ENCODE results near the gene HNF1B. TPM values are rescaled to one million over a fixed set of nuclear protein-coding genes. Genes with fewer than 3 reads are reported as not detected.
"Not testable (repeated sequence)": the region's sequence is repeated elsewhere in the genome, so short reads cannot be mapped to it uniquely, and the experiment has no call there.

HNF1B gene
- polyA plus RNA-seq, 4 donors = 119 to 134 (median 126) TPM

DNA sequence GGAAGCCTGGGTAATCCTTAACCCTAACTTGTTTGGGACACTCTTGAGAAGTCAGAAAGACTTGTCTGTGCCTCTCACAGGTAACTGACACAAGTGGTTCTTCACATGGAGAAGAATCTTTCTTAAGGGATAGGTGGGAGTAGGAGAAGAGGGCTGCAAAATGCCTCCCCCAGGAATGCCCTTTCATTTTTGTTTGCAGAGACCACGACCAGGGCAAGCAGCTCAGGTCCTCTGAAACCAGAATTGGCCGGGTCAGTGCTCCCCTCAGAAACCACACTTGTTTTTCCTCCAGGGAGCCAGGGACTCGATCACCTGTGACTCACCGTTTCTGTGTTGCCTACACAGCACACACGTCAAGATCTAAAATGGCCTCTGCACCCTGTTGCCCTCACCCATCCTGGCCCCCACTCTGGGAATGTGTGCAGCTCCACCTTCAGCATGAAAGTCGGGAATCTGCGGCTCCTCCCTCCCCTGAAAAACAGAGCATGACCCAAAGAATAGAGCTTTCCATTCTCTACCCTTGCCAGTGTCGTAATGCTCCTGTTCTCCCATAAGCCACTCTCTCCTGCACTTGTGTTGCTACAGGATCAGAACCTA lies 36.1 kb downstream of the HNF1B start:
- DNase-seq (ENCODE audit: low read depth in 4 of 4, low spot score in 3 of 4) = no peak

DNA sequence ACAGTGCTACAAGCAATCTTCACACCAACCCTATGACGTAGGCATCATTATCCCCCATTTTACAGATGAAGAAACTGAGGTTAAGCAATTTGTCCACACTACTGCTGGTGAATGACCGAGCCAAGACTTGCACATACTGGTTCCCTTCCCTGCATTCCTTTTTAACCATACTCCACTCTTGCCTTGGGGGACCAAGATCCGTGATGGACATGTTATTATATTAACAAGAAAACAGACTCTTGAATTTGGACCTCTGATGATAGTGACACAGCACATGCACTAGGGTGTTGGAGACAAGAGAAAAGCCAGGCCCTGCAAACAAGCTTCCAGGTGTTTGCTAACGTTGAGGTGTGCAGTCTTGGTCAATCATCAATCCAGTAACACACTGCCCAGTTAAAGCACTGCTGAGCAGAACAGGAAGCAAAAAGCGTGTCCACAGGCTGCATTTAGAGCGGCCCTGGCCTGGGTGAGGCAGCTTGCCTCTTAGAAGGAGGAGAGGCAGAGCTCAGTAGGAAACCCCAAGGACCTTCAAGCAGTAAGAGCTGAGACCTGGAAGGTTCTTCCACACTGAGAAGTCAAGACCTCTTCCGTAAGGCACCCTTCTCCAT lies 36.7 kb downstream of the HNF1B start:
- peak in 1 of 4 donors; percentile 39 for DNase-seq (ENCODE audit: low read depth in 4 of 4, low spot score in 3 of 4)

DNA sequence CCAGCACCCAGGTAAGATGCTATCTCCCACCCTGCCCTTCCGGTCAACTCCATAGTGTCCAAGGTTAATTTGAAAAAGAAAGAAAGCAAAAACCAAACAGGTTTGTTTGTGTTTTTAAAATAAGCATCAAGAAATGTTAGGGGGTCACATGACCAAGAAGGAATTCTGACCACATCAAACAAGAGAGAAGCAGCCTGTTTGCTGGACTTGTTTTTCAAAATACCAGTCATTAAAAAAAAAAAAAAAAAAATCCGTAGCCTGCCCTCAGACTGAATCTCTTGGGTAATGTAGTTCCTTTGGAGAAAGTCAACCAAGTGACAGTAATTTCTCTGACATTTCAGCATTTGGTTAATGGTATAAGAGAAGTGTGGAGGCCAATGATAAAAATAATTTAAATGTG lies 38.4 kb downstream of the HNF1B start:
- DNase-seq (ENCODE audit: low read depth in 4 of 4, low spot score in 3 of 4) = no peak

DNA sequence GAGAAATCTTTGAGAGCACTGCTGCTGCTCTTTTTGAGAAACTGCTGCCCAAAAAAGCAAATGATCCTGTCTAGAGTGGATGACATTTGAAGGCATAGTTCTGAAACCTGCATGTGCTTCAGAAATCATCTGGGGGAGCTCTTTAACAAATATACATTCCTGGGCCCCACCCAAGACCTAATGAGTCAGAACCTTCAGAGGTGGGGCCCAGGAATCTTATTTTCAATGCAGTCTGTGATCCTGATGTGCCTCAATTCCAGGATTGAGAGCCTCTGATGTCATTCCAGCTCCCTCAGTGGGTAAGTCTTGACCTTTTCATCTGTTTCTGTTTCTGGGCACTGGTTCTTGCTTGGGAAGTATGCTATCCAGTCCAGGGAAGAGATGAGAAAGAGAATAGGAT lies 42.3 kb downstream of the HNF1B start:
- no peak for DNase-seq (ENCODE audit: low read depth in 4 of 4, low spot score in 3 of 4)

- DNase-seq (ENCODE audit: low read depth in 4 of 4, low spot score in 3 of 4) = no peak
These were observed 43.4 kb downstream of the HNF1B start for GRCh38 chr17:37701496-37701898.

- no peak for DNase-seq (ENCODE audit: low read depth in 4 of 4, low spot score in 3 of 4)
These were observed 44.0 kb downstream of the HNF1B start for GRCh38 chr17:37700881-37701280.

- DNase-seq (ENCODE audit: low read depth in 4 of 4, low spot score in 3 of 4) = no peak
These were observed 45.4 kb downstream of the HNF1B start for GRCh38 chr17:37699285-37699973.

DNA sequence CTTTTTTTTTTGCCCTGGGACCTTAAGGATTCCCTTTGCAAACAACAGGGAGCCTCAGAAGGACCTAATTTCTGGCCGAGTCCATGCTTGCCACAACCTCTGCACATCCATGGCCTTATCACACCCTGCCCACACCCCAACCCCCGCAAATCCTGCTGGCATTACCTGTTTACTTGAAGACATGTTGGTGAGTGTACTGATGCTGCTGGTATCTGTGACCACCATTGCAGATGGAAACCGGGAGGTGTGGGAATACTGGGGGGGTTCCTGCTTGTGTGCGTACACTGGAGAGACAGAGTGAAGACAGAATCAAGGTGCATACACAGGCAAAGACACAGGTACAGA lies 46.0 kb downstream of the HNF1B start:
- DNase-seq (ENCODE audit: low read depth in 4 of 4, low spot score in 3 of 4) = no peak

DNA sequence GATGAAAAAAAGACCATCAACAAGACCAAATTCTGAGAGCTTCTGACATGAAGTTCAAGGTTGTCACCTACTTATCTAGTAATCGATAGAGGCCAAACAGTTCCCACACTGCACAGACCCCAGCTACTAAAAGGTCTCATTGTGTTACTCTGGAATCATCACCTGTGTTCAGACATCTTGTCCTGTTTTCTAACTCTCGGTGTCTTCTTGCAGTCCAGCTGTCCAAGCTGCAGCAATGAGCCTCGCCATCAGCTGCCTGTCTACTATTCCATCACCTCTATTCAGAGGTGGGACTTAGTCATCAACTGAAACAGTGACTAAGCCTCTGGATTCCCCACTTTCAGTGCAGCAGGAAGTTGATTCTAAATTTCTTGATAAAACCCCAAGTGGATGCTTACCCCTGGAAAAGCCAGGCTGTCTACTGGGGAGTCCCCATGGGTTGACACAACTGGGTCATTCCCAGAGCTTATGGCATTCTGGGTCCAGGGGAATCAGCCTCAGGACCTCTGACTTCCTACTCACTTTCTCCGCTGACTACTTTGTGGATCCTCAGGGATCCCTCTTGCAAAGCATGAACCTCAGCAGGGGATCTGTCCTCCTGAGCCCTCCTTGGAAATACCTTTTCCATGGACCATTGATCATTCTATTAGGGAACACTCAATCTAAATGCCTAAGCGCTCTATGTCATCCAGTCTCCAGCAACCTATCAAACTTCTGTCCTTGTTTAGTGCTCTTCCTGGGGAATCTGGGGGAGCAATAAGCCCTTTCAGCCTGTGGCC lies 46.5 kb downstream of the HNF1B start:
- no peak for DNase-seq (ENCODE audit: low read depth in 4 of 4, low spot score in 3 of 4)

GRCh38 chr17:37697381-37697780 lies 47.5 kb downstream of the HNF1B start:
- DNase-seq (ENCODE audit: low read depth in 4 of 4, low spot score in 3 of 4) = no peak

DNA sequence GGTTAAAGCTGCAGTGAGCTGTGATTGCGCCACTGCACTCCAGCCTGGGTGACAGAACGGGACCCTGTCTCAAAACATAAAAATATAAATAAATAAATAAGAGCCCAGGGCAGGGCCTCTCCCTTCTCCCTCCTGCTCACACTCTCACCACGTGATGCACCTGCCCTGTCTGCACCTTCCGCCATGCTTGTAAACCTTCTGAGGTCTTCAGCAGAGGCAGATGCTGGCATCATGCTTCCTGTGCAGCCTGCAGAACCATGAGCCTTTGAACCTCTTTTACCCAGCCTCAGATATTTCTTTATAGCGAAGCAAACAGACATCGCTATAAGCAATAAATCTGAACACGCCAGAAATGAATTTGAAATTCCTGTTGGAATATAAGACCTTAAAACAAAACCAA lies 48.5 kb downstream of the HNF1B start:
- DNase-seq (ENCODE audit: low read depth in 4 of 4, low spot score in 3 of 4) = no peak

GRCh38 chr17:37695726-37696125 lies 49.1 kb downstream of the HNF1B start:
- no peak for DNase-seq (ENCODE audit: low read depth in 4 of 4, low spot score in 3 of 4)

DNA sequence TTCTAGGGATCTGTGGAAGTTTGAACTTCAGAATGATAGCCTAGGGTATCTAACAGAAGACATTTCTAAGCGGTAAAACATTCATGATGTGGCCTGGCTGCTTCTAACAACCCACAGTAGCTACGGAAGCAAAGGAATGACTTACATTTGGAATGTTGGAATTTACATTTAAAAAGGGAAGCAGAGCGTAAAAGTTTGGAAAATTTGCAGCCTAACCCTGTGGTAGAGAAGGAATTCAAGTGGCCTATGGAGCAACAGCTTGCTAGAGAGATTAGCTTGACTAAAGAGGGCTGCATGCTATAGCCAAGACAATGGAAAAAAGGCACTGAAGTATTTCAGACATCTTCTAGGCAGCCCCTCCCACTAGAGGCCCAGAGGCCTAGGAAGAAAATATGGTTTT lies 50.1 kb downstream of the HNF1B start:
- no peak for DNase-seq (ENCODE audit: low read depth in 4 of 4, low spot score in 3 of 4)

DNA sequence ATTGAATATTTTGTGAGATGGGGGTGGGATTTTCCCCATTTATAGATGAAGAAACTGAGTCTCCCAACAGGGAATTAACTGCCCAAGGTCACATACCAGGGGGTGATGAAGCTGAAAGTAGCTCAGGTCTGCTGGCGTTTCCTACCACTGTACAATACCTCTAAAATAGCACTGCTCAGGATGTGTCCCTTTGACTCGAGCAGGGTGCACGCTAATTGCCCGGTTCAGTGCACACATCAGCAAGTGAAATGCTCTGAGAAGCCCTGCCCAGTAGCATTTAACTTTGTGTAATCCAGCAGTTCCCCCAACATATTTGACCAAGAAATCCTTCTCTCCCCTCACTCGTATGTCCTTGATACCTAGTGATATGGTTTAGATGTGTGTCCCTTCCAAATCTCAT lies 51.5 kb downstream of the HNF1B start:
- DNase-seq (ENCODE audit: low read depth in 4 of 4, low spot score in 3 of 4) = no peak

DNA sequence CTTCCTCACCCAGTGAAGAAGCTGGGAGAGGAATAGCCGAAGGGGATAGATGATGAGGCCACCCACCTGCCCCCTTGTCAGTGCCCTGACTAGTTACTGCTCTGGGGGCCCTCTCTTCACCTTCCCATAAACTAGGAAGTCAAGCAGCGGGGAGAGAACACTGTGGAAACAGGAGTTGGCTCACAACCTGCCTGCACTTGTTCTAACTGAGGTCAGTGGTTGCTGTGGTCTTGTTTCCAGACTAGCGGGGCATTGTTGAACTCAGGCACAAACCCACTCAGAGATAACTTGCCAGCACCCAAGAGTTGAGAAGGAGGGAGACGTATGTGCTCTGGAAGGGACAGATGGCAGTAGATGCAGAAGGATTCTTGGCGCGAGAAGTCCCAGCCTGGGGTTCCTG lies 53.1 kb downstream of the HNF1B start:
- DNase-seq (ENCODE audit: low read depth in 4 of 4, low spot score in 3 of 4) = no peak

DNA sequence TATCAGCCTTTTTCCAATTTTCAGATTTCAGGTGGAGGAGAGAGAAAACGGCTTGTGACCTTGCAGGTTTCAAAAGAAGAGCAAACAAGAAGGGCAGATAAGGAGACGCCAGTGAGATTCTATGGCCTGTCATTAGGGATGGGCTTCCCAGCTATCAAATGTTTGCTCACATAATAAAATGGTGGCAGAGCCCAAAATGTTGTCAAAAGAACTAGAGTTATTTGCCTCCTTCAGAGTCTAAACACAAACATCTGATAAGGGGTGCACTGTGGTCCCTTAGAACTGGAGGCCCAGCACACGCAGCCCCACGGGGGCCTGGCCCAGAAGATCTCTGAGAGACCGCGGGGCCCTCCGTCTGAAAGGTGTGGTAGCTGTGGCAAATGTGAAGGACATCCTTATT lies 55.5 kb downstream of the HNF1B start:
- DNase-seq (ENCODE audit: low read depth in 4 of 4, low spot score in 3 of 4) = no peak

GRCh38 chr17:37683454-37683984 lies 61.3 kb downstream of the HNF1B start:
- no peak for DNase-seq (ENCODE audit: low read depth in 4 of 4, low spot score in 3 of 4)

DNA sequence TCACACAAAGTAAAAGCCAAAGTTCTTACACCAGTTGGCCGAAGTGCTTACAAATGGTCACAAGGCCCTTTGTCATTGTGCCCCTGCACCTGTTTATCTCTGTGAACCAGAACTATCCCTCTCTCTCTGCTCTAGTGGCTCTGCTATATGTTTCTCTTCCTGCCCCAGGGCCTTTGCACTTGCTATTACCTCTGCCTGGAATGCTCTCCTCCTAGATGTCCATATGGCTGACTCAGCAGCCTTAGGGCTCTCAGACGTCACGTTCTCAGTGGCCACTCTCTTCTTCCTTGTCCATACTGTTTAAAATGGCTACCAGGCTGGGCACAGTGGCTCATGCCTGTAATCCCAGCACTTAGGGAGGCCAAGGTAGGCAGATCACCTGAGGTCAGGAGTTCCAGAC lies 62.9 kb downstream of the HNF1B start:
- no peak for DNase-seq (ENCODE audit: low read depth in 4 of 4, low spot score in 3 of 4)

GRCh38 chr17:37679995-37680394 lies 64.9 kb downstream of the HNF1B start:
- not testable (repeated sequence) for DNase-seq (ENCODE audit: low read depth in 4 of 4, low spot score in 3 of 4)

DNA sequence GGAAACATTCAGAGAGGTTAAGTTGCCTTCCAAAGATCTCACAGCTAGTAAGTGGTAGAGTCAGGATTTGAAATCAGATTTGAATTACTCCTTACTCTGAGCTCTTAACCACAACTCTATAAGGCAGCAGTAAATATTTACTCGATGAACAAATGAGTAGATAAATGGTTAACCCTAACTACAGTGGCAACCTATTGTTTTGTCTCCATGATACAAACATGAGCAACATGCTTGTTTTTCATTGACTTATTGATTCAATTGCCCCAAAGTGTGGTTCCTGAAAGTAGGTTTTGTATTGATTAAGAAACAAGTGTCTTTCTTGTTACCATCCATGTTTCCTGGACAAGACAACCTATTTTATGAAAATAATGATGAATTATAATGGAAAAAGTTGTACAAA lies 66.8 kb downstream of the HNF1B start:
- DNase-seq (ENCODE audit: low read depth in 4 of 4, low spot score in 3 of 4) = no peak

DNA sequence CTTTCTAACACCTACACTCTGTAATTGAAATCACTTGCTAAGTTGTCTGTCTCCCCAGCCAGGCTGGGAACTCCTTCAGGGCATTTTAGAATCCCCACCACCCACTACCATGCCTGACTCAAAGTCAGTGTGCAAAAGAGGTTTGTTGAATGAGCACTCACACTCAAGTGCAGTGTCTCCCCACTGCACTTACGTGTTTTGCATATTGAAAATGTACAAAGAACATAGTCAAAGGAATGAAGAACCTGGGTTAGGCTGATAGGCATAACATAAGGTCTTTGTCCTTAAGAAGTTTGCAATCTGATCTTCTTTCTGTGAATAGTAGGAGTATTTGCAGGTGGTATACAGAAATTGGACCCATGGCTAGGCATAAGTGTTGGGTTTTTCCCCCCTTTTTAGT lies 67.8 kb downstream of the HNF1B start:
- DNase-seq (ENCODE audit: low read depth in 4 of 4, low spot score in 3 of 4) = no peak

All from right renal pelvis (tissue), 4 donors.